ENCODE results near the gene STEAP2. TPM values are rescaled to one million over a fixed set of nuclear protein-coding genes. Genes with fewer than 3 reads are reported as not detected.

STEAP2 gene
- total and polyA plus RNA-seq, 2 of the 4 experiments (the other 2 are of a cell fraction): 1.8 to 3.9 TPM

GRCh38 chr7:90232430-90232829 lies 20.9 kb downstream of the STEAP2 start:
- Histone ChIP-seq H3K36me3 (ENCODE audit: control insufficient read depth, insufficient read depth, low read length) (no peaks in the 10 kb centered on the region), H3K27me3 (ENCODE audit: control insufficient read depth, insufficient read depth, low read length) (no peaks in the 10 kb centered on the region), H3K4me1 (ENCODE audit: control insufficient read depth, insufficient read depth, low read length) (no peaks in the 10 kb centered on the region), H2BK15ac (ENCODE audit: low read depth, low read length) (no peak overlapping the region), H3K18ac (ENCODE audit: low read depth, low read length) (no peak overlapping the region), H2BK5ac (ENCODE audit: low read depth, low read length, poor library complexity, severe bottlenecking) (no peak overlapping the region), H4K91ac (ENCODE audit: insufficient read depth, low read depth, low read length) (no peak overlapping the region), H3K56ac (ENCODE audit: extremely low read depth, insufficient read depth, low read length) (no peak overlapping the region), H3K23ac (ENCODE audit: low read depth, low read length) (no peak overlapping the region), H3K9ac (ENCODE audit: low read depth, low read length) (no peak overlapping the region), H3K9me3 (ENCODE audit: control insufficient read depth, insufficient read depth, low read length) (no peaks in the 10 kb centered on the region), H2AK9ac (replicated peaks; ENCODE audit: low read depth, low read length, poor library complexity) (no peak overlapping the region), H4K5ac (ENCODE audit: low read depth, low read length) (no peak overlapping the region), H2BK120ac (ENCODE audit: low read depth, low read length) (no peak overlapping the region), H3K14ac (replicated peaks; ENCODE audit: low read depth, low read length) (no peak overlapping the region), H4K20me1 (ENCODE audit: insufficient read depth, low read length) (no peaks in the 10 kb centered on the region), H3K79me1 (ENCODE audit: low read depth in 1 of 2, low read length in 2 of 2) (no peaks in the 10 kb centered on the region), H3K27ac (ENCODE audit: insufficient read depth, low read length) (no peak overlapping the region), H3K4ac (ENCODE audit: low read depth, low read length) (no peak overlapping the region), H3K4me2 (ENCODE audit: low read depth, low read length) (no peak overlapping the region), H2AFZ (replicated peaks; ENCODE audit: low read length, poor library complexity) (no peak overlapping the region), H4K8ac (ENCODE audit: low read depth in 2 of 2, low read length in 2 of 2) (no peak overlapping the region), H2AK5ac (ENCODE audit: low read depth, low read length) (no peak overlapping the region), H3K4me3 (ENCODE audit: insufficient read depth, low read depth, low read length) (no peak overlapping the region), H2BK20ac (ENCODE audit: low read depth, low read length) (no peak overlapping the region), H3K9me1 (ENCODE audit: insufficient read depth, low read length) (no peaks in the 10 kb centered on the region)
- no peak for ATAC-seq (ENCODE audit: low read depth)
- WGBS, 2 experiments (ENCODE audit: extremely low coverage in 2 of 2, insufficient read length in 1 of 2): no CpG with 5 or more reads among the region's 5 CpGs
- ChIA-PET POLR2A (ENCODE audit: unreplicated experiment) (no interaction called here), CTCF (interaction anchor here (0.9 kb wide), 2 partner anchors 11 to 21 kb away, joined by 3 read pairs; partner anchors contain the start of gene STEAP2)
- intact Hi-C loops (cut with micrococcal nuclease) (no loop called here), dilution Hi-C loops (cut with HindIII; ENCODE audit: low sequenced_read_pairs, unreplicated experiment) (no loop called here), in situ Hi-C loops (cut with MboI; ENCODE audit: low sequenced_read_pairs) (no loop called here)
- no peak for DNase-seq
- BruUV-seq (replicated peaks): no TSS peak
- TF ChIP-seq CTCF (conservative IDR thresholded peaks at IDR 0.05; ENCODE audit: low read depth, low read length) (no peak), NFE2L2 (IDR thresholded peaks at IDR 0.05; ENCODE audit: low read depth, low read length) (no peak), BHLHE40 (IDR thresholded peaks at IDR 0.05; ENCODE audit: low read depth, low read length) (no peak), MAFK (IDR thresholded peaks at IDR 0.05; ENCODE audit: low read depth, low read length) (no peak), RCOR1 (IDR thresholded peaks at IDR 0.05; ENCODE audit: insufficient replicate concordance, low read length) (no peak), RAD21 (IDR thresholded peaks at IDR 0.05; ENCODE audit: low read length) (no peak), SMC3 (IDR thresholded peaks at IDR 0.05; ENCODE audit: low read depth, low read length) (no peak), MXI1 (IDR thresholded peaks at IDR 0.05; ENCODE audit: borderline replicate concordance, low read depth, low read length) (no peak), CHD1 (IDR thresholded peaks at IDR 0.05; ENCODE audit: low read depth, low read length) (no peak), POLR2A (IDR thresholded peaks at IDR 0.05; ENCODE audit: low read depth, low read length) (no peak), USF2 (IDR thresholded peaks at IDR 0.05; ENCODE audit: low read depth, low read length) (no peak)

Measured in IMR-90 (cell line).